ENCODE measurements around the gene TMEM179. TPM values are rescaled to one million over a fixed set of nuclear protein-coding genes. Genes with fewer than 3 reads are reported as not detected.

The TMEM179 gene
- total RNA-seq, result not detected in 2 replicates

DNA sequence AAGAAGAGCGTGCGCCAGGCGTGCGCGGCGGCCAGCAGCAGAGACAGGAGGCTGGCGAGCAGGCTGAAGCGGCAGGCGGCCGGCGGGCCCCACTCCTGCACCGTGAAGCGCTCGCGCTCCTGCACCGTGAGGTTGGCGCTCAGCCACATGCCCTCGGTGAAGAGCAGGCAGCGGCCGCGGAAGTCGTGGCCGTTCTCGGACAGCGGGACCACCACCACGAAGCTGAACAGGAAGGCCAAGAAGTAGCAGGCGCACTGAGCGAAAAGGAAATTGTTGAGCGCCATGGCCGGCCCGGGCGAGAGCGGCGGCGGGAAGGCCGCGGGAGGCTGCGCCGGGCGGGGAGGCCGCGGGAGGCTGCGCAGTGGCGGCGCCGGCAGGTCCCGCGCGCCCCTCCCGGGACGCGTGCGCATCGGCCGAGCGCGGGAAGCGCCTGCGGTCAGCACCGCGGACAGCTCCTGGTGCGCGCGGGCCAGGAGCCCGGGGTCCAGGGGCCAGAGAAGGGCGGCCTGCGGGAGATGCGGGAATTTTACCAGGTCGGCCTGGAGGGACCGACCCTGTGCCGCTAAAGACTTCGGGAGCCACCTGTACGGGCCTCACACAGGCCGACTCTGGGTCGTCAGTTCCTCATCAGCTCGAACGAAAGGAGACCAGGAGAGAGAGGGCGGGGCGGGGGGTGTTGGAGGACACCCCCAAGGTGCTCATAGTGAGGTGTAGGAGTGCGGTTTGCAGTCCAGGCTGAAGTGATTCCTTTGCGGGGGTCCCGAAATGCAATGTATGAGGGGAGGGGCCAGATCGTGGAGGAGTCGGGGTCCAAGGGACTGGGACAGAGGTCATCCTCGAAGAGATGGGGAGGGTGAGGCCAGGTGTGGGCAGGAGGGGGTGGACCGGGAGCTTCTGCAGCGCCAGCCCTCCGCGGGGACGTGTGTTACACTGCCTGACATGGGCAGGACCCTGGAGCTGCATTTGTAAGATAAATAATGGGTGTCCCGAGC is at the start of gene TMEM179:
TSS of gene TMEM179 (minus strand) at position 315 of the 992 bp plus-strand sequence. CDS start at position 284, 31 bp downstream.

DNA sequence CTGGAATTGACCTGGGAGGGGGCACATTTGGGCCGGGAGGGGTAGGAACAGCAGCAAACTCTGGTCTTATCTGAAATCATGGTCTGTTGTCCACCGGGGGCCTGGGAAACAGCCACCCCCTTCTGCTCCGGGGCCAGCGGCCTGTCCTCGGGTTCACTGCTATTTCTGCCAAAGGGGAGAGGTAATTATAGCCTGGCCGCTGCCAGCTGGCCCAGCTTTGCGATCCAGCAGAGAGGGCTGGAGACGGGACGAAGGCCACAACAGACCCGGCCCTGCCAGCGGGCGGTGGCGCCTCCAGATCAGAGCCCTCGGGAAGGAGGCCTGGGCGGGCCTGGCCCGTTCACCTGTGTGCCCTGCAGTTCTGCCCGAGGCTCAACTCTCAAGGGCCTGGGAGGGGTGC is 25.1 kb downstream of the TMEM179 start, which contains the start of gene C14orf180:
TSS of gene C14orf180 (plus strand) at position 258 of the 400 bp plus-strand sequence. CDS start 6,667 bp downstream, outside the sequence.

Other genes starting within 250 kb of the TMEM179 start
- not detected in 2 replicates for gene C14orf180, start 25.0 kb downstream of the TMEM179 start, total RNA-seq
- 45.9 and 59.0 TPM in 2 replicates for gene INF2, start 84.8 kb upstream of the TMEM179 start, total RNA-seq
- 0.39 and 0.73 TPM in 2 replicates for gene ADSS1, start 119.5 kb upstream of the TMEM179 start, total RNA-seq
- 68.2 and 94.4 TPM in 2 replicates for gene SIVA1, start 148.4 kb upstream of the TMEM179 start, total RNA-seq
- gene AKT1, start 191.0 kb upstream of the TMEM179 start, total RNA-seq, result 158 and 182 TPM in 2 replicates
- gene ZBTB42, start 196.3 kb upstream of the TMEM179 start, total RNA-seq, result 1.8 and 2.5 TPM in 2 replicates